ENCODE results near the gene IPO13.
A peak's percentile ranks its signal among the peaks of the same experiment; 100 is the strongest.

Gene IPO13

GRCh38 chr1:43976890-43977289 is 30.1 kb downstream of the IPO13 start:
- H4K20me1 ChIP-seq (ENCODE audit: insufficient read depth, low read length): peaks cover 4% of the 10 kb centered on the region; the same call in 1 of the 2 replicates
- no peak overlapping the region for H3K4me2 ChIP-seq (ENCODE audit: low read length)
- H3K27me3 ChIP-seq (ENCODE audit: low read depth, low read length): no peaks in the 10 kb centered on the region
- H3K79me2 ChIP-seq (ENCODE audit: low read length): peaks cover 70% of the 10 kb centered on the region
- no peak overlapping the region for H3K9ac ChIP-seq (ENCODE audit: low read length)
- no peak overlapping the region for H3K4me3 ChIP-seq (ENCODE audit: low read length)
- peaks cover 31% of the 10 kb centered on the region for H3K4me1 ChIP-seq (ENCODE audit: low read length)
- TF ChIP-seq, protein P1, sequence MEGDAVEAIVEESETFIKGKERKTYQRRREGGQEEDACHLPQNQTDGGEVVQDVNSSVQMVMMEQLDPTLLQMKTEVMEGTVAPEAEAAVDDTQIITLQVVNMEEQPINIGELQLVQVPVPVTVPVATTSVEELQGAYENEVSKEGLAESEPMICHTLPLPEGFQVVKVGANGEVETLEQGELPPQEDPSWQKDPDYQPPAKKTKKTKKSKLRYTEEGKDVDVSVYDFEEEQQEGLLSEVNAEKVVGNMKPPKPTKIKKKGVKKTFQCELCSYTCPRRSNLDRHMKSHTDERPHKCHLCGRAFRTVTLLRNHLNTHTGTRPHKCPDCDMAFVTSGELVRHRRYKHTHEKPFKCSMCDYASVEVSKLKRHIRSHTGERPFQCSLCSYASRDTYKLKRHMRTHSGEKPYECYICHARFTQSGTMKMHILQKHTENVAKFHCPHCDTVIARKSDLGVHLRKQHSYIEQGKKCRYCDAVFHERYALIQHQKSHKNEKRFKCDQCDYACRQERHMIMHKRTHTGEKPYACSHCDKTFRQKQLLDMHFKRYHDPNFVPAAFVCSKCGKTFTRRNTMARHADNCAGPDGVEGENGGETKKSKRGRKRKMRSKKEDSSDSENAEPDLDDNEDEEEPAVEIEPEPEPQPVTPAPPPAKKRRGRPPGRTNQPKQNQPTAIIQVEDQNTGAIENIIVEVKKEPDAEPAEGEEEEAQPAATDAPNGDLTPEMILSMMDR (IDR thresholded peaks at IDR 0.05; ENCODE audit: low read depth, low read length): no peak
- no peak for TF ChIP-seq EZH2phosphoT487 (IDR thresholded peaks at IDR 0.05; ENCODE audit: low read depth)
- H3K36me3 ChIP-seq (replicated peaks; ENCODE audit: low read depth, low read length): peaks cover 20% of the 10 kb centered on the region
- no peak overlapping the region for H2AFZ ChIP-seq (ENCODE audit: low read depth, low read length)
- no peak overlapping the region for H3K27ac ChIP-seq (ENCODE audit: low read length)
- H3K9me3 ChIP-seq (ENCODE audit: insufficient read depth, low read length): no peaks in the 10 kb centered on the region

DNA sequence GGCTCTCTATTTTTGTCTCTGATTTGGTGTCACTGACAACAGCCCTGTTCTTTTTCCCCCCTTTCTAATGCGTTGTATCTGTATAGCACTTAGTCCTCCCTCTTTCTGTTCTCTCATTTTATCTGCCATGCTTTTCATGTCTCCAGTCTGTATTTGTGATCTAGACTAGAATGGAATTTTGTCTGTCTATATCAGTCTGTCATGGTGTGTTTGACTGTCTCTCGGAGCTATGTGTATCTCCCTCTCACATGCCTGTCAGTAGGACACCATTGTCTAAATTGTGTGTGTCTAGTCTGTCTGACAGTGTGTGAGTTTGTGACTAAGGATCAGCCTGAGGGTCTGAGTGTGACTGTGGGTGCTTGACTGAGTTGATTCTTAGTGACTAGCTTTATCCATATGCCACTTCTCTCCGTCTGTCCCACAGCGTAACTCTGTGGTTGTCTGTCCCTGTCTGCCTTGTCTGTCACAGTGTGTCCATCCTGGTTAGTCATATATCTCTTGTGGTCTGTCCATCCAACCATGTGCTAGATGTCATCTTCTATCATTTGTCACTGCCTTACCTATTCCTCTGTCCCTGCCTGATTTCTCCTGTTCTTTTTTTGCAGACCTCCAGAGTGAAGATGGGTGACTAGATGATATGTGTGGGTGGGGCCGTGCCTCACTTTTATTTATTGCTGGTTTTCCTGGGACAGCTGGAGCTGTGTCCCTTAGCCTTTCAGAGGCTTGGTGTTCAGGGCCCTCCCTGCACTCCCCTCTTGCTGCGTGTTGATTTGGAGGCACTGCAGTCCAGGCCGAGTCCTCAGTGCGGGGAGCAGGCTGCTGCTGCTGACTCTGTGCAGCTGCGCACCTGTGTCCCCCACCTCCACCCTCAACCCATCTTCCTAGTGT is 30.9 kb downstream of the IPO13 start:
- H3K4me1 ChIP-seq (ENCODE audit: low read length): peaks cover 31% of the 10 kb centered on the region
- H3K36me3 ChIP-seq (replicated peaks; ENCODE audit: low read depth, low read length): peaks cover 20% of the 10 kb centered on the region
- no peak overlapping the region for H3K9ac ChIP-seq (ENCODE audit: low read length)
- H2AFZ ChIP-seq (ENCODE audit: low read depth, low read length): no peak overlapping the region
- peak overlapping the region; percentile 81; the same call in 1 of the 2 replicates for H3K4me3 ChIP-seq (ENCODE audit: low read length)
- H3K9me3 ChIP-seq (ENCODE audit: insufficient read depth, low read length): no peaks in the 10 kb centered on the region
- peak overlapping the region; percentile 80; the same call in 1 of the 2 replicates for H3K4me2 ChIP-seq (ENCODE audit: low read length)
- no peaks in the 10 kb centered on the region for H3K27me3 ChIP-seq (ENCODE audit: low read depth, low read length)
- peaks cover 4% of the 10 kb centered on the region; the same call in 1 of the 2 replicates for H4K20me1 ChIP-seq (ENCODE audit: insufficient read depth, low read length)
- H3K79me2 ChIP-seq (ENCODE audit: low read length): peaks cover 77% of the 10 kb centered on the region
- no peak overlapping the region for H3K27ac ChIP-seq (ENCODE audit: low read length)
- TF ChIP-seq, protein P1 (IDR thresholded peaks at IDR 0.05; ENCODE audit: low read depth, low read length): no peak
- TF ChIP-seq EZH2phosphoT487 (IDR thresholded peaks at IDR 0.05; ENCODE audit: low read depth): no peak

- Histone ChIP-seq H3K36me3 (replicated peaks; ENCODE audit: low read depth, low read length) (peaks cover 20% of the 10 kb centered on the region), H3K27me3 (ENCODE audit: low read depth, low read length) (no peaks in the 10 kb centered on the region), H4K20me1 (ENCODE audit: insufficient read depth, low read length) (peaks cover 4% of the 10 kb centered on the region; the same call in 1 of the 2 replicates), H3K9me3 (ENCODE audit: insufficient read depth, low read length) (no peaks in the 10 kb centered on the region), H3K9ac (ENCODE audit: low read length) (peak overlapping the region; percentile 68), H3K4me2 (ENCODE audit: low read length) (peak overlapping the region; percentile 80), H3K27ac (ENCODE audit: low read length) (no peak overlapping the region), H2AFZ (ENCODE audit: low read depth, low read length) (no peak overlapping the region), H3K79me2 (ENCODE audit: low read length) (peaks cover 79% of the 10 kb centered on the region), H3K4me3 (ENCODE audit: low read length) (peak overlapping the region; percentile 81), H3K4me1 (ENCODE audit: low read length) (peaks cover 31% of the 10 kb centered on the region)
- TF ChIP-seq EZH2phosphoT487 (IDR thresholded peaks at IDR 0.05; ENCODE audit: low read depth): no peak
- TF ChIP-seq, protein P1 (IDR thresholded peaks at IDR 0.05; ENCODE audit: low read depth, low read length): no peak
Observed at GRCh38 chr1:43978264-43978550, 31.5 kb downstream of the IPO13 start.

DNA sequence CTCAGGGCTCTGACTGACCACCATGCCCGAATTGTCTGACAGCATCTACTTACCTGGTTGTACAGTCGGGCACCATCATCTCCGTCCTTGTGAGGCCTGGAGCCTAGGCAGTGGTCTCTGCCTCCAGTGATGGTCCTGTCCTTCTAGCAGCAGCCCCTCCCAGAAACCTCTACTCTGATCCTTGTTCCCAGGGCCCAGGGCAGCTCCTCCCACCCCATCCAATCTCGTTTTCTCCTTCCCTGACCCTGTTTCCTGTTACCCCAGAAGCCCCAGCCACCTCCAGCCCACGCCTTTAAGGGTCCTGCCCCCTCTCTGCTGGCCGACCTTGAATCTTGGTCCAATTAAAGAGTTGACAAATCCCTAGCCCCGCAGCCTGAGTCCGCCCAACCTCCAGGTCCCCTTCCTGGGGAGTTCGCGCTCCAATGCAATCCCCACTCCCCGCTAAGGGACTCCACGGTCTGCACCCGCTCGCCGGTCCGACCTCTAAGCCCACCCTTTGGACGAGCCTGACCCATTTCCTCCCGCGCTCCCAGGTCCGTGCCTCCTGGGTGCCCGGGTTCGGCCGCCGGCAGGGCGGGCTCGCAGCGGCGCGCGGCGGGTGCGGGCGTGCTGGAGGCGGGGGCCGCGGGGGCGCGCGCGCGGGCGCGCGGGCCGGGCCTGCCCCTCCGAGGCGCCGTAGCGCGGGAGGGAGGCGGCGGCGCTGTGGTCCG is 32.0 kb downstream of the IPO13 start, which contains the start of gene B4GALT2:
TSS of gene B4GALT2 (plus strand) at position 660 of the 710 bp plus-strand sequence. CDS start 1,951 bp downstream, outside the sequence.
- Histone ChIP-seq H3K4me2 (ENCODE audit: low read length) (peak within 1 kb of the TSS; percentile 80), H3K4me1 (ENCODE audit: low read length) (peaks cover 30% of the 10 kb centered on the region), H3K36me3 (replicated peaks; ENCODE audit: low read depth, low read length) (peaks cover 20% of the 10 kb centered on the region), H2AFZ (ENCODE audit: low read depth, low read length) (no peak within 1 kb of the TSS), H3K79me2 (ENCODE audit: low read length) (peaks cover 79% of the 10 kb centered on the region), H3K9ac (ENCODE audit: low read length) (peak within 1 kb of the TSS; percentile 84), H3K27me3 (ENCODE audit: low read depth, low read length) (no peaks in the 10 kb centered on the region), H4K20me1 (ENCODE audit: insufficient read depth, low read length) (peaks cover 4% of the 10 kb centered on the region; the same call in 1 of the 2 replicates), H3K27ac (ENCODE audit: low read length) (peak within 1 kb of the TSS; percentile 30), H3K4me3 (ENCODE audit: low read length) (peak within 1 kb of the TSS; percentile 96), H3K9me3 (ENCODE audit: insufficient read depth, low read length) (no peaks in the 10 kb centered on the region)
- no peak for TF ChIP-seq EZH2phosphoT487 (IDR thresholded peaks at IDR 0.05; ENCODE audit: low read depth)
- TF ChIP-seq, protein P1 (IDR thresholded peaks at IDR 0.05; ENCODE audit: low read depth, low read length): no peak

Measured in OCI-LY3 (cell line).